Measurements from ENCODE around the gene ZNF853. TPM values are rescaled to one million over a fixed set of nuclear protein-coding genes. Genes with fewer than 3 reads are reported as not detected.

The ZNF853 gene
- total and polyA plus RNA-seq, 4 donors, result 4.6 to 12.2 (median 8.0) TPM

DNA sequence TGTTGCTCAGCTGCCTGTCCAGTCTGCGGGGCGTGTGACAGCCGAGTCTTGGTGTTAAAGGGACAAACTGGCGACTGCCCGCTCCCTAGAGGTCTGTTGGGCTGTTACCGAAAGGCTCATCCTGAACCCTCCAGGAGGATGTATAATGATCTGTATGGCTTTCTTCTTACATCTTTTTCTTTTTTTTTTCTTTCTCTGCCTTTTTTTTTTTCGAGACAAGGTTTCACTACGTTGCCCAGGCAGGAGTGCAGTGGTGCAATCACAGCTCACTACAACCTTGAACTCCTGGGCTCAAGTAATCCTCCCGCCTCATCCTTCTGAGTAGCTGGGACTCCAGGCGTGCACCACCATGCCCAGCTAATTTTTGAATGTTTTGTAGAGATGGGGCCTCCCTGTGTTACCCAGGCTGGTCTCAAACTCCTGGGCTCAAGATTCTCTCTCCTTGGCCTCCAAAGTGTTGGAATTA is 24.7 kb upstream of the ZNF853 start:
- DNase-seq (no peak), ATAC-seq (ENCODE audit: low FRiP score) (no peak)
- Histone ChIP-seq H3K27me3 (ENCODE audit: control insufficient read depth in 1 of 2, insufficient read depth in 2 of 2, low read length in 1 of 2) (no peaks in the 10 kb centered on the region), H3K27ac (ENCODE audit: low read depth in 1 of 2, low read length in 2 of 2) (peak overlapping the region; percentile 11 to 12), H3K36me3 (ENCODE audit: control insufficient read depth in 1 of 2, insufficient read depth in 2 of 2, low read length in 1 of 2) (peaks cover 0 to 1% of the 10 kb centered on the region in 2 donors), H3K4me3 (ENCODE audit: low read length in 2 of 2) (peak overlapping the region; percentile 43 to 94), H3K9me3 (ENCODE audit: control insufficient read depth, low read length) (no peaks in the 10 kb centered on the region), H3K4me1 (ENCODE audit: control insufficient read depth in 1 of 2, insufficient read depth in 2 of 2, low read length in 2 of 2) (no peaks in the 10 kb centered on the region)
- intact Hi-C loops (cut with DNase I), result no loop called here
- WGBS, 2 donors, result 6 to 9% methylated on average over 10 of the region's 10 CpGs

- peaks cover 0 to 10% of the 10 kb centered on the region in 2 donors for H3K36me3 ChIP-seq (ENCODE audit: control insufficient read depth in 1 of 2, insufficient read depth in 2 of 2, low read length in 1 of 2)
- no peak for ATAC-seq (ENCODE audit: low FRiP score)
Observed at GRCh38 chr7:6600093-6600492, 15.3 kb upstream of the ZNF853 start.

DNA sequence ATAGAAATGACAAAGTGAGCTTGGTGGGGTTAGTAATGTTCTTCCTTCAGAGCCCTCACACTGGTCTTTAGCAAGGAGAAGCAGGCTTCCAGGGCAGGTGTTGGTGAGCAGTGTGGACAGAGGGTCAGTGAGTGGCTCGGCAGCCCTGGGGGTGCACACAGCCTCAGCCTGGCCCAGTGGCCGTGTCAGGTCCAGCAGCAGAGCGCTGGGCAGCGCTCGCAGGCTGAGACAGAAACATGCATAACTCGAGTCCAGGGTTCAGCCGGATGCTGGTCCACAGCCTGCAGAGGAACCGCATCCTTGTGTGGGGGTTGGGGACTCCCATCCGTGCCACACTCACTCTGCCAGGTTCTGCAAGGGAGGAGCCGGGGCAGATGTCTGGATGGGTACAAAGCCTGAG is 11.0 kb upstream of the ZNF853 start:
- Histone ChIP-seq H3K4me3 (ENCODE audit: low read length in 2 of 2) (no peak overlapping the region), H3K4me1 (ENCODE audit: control insufficient read depth in 1 of 2, insufficient read depth in 2 of 2, low read length in 2 of 2) (no peaks in the 10 kb centered on the region), H3K27ac (ENCODE audit: low read depth in 1 of 2, low read length in 2 of 2) (no peak overlapping the region), H3K27me3 (ENCODE audit: control insufficient read depth in 1 of 2, insufficient read depth in 2 of 2, low read length in 1 of 2) (no peaks in the 10 kb centered on the region), H3K36me3 (ENCODE audit: control insufficient read depth in 1 of 2, insufficient read depth in 2 of 2, low read length in 1 of 2) (no peaks in the 10 kb centered on the region), H3K9me3 (ENCODE audit: control insufficient read depth, low read length) (no peaks in the 10 kb centered on the region)
- ATAC-seq (ENCODE audit: low FRiP score) (no peak), DNase-seq (no peak)
- 81 to 89% methylated on average over 10 of the region's 10 CpGs for WGBS, 2 donors
- intact Hi-C loops (cut with DNase I), result no loop called here

More at GRCh38 chr7:6600093-6600492, 15.3 kb upstream of the ZNF853 start:
- WGBS, 2 donors, result 92 to 93% methylated on average over 15 of the region's 15 CpGs
- no peaks in the 10 kb centered on the region for H3K4me1 ChIP-seq (ENCODE audit: control insufficient read depth in 1 of 2, insufficient read depth in 2 of 2, low read length in 2 of 2)
- no peaks in the 10 kb centered on the region for H3K9me3 ChIP-seq (ENCODE audit: control insufficient read depth, low read length)
- no peak overlapping the region for H3K4me3 ChIP-seq (ENCODE audit: low read length in 2 of 2)
- no peak overlapping the region for H3K27ac ChIP-seq (ENCODE audit: low read depth in 1 of 2, low read length in 2 of 2)
- intact Hi-C loops (cut with DNase I), result no loop called here
- DNase-seq, result no peak
- H3K27me3 ChIP-seq (ENCODE audit: control insufficient read depth in 1 of 2, insufficient read depth in 2 of 2, low read length in 1 of 2), result no peaks in the 10 kb centered on the region

- Histone ChIP-seq H3K27ac (ENCODE audit: low read depth in 1 of 2, low read length in 2 of 2) (no peak overlapping the region), H3K36me3 (ENCODE audit: control insufficient read depth in 1 of 2, insufficient read depth in 2 of 2, low read length in 1 of 2) (no peaks in the 10 kb centered on the region), H3K4me1 (ENCODE audit: control insufficient read depth in 1 of 2, insufficient read depth in 2 of 2, low read length in 2 of 2) (no peaks in the 10 kb centered on the region), H3K9me3 (ENCODE audit: control insufficient read depth, low read length) (no peaks in the 10 kb centered on the region), H3K4me3 (ENCODE audit: low read length in 2 of 2) (no peak overlapping the region), H3K27me3 (ENCODE audit: control insufficient read depth in 1 of 2, insufficient read depth in 2 of 2, low read length in 1 of 2) (no peaks in the 10 kb centered on the region)
- intact Hi-C loops (cut with DNase I), result no loop called here
- 90 to 92% methylated on average over 36 of the region's 36 CpGs for WGBS, 2 donors
- ATAC-seq (ENCODE audit: low FRiP score), result no peak
- DNase-seq, result no peak
Observed at GRCh38 chr7:6606866-6607583, 8.4 kb upstream of the ZNF853 start.

DNA sequence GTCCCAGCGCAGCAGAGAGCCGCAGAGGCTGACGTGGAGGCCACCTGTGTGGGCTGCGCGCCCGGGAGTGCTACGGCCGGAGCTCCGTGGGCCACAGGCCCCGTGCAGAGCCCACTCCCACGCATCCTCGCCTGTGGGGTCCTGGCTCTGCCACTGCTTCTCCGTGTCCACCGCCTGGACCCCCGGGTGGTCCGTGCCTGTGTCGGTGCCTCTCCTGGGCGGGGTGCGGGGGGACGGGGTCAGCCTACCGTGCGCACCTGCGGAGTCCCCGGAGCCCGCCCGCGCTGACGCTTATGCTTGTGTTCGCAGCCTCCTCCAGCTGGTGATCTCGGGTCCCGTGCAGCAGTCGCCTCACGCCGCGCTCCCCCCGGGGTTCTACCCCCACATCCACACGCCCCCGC is 7.8 kb upstream of the ZNF853 start:
- 92% methylated on average over 37 to 38 of the region's 38 CpGs for WGBS, 2 donors
- no peak overlapping the region for H3K4me3 ChIP-seq (ENCODE audit: low read length in 2 of 2)
- H3K27me3 ChIP-seq (ENCODE audit: control insufficient read depth in 1 of 2, insufficient read depth in 2 of 2, low read length in 1 of 2), result no peaks in the 10 kb centered on the region
- intact Hi-C loops (cut with DNase I), result no loop called here
- H3K9me3 ChIP-seq (ENCODE audit: control insufficient read depth, low read length), result no peaks in the 10 kb centered on the region
- H3K36me3 ChIP-seq (ENCODE audit: control insufficient read depth in 1 of 2, insufficient read depth in 2 of 2, low read length in 1 of 2), result no peaks in the 10 kb centered on the region
- no peaks in the 10 kb centered on the region for H3K4me1 ChIP-seq (ENCODE audit: control insufficient read depth in 1 of 2, insufficient read depth in 2 of 2, low read length in 2 of 2)
- no peak overlapping the region for H3K27ac ChIP-seq (ENCODE audit: low read depth in 1 of 2, low read length in 2 of 2)
- ATAC-seq (ENCODE audit: low FRiP score), result peak; percentile 20
- no peak for DNase-seq

DNA sequence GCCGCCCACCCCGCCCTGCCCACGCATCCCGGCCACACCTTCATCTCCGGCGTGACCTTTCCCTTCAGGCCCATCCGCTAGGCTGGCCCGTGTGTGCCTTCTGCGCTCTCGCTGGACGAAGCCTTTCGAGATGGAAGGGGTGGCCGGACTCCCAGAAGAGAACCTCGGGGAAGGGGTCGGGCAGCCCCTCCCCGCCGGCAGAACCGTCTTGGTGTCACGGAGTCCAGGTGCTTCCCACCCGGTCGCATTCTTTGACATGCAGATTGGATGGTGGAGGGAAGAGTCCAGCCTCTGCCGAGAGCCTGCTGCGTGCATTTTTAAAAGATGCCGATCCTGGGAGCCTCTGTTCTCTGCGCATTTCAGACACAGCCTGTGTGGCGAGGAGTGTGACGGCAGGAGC is 7.3 kb upstream of the ZNF853 start:
- Histone ChIP-seq H3K4me1 (ENCODE audit: control insufficient read depth in 1 of 2, insufficient read depth in 2 of 2, low read length in 2 of 2) (no peaks in the 10 kb centered on the region), H3K36me3 (ENCODE audit: control insufficient read depth in 1 of 2, insufficient read depth in 2 of 2, low read length in 1 of 2) (no peaks in the 10 kb centered on the region), H3K27me3 (ENCODE audit: control insufficient read depth in 1 of 2, insufficient read depth in 2 of 2, low read length in 1 of 2) (no peaks in the 10 kb centered on the region), H3K27ac (ENCODE audit: low read depth in 1 of 2, low read length in 2 of 2) (no peak overlapping the region), H3K4me3 (ENCODE audit: low read length in 2 of 2) (no peak overlapping the region), H3K9me3 (ENCODE audit: control insufficient read depth, low read length) (no peaks in the 10 kb centered on the region)
- intact Hi-C loops (cut with DNase I), result no loop called here
- 83 to 90% methylated on average over 26 to 27 of the region's 27 CpGs for WGBS, 2 donors
- no peak for ATAC-seq (ENCODE audit: low FRiP score)
- DNase-seq, result no peak

DNA sequence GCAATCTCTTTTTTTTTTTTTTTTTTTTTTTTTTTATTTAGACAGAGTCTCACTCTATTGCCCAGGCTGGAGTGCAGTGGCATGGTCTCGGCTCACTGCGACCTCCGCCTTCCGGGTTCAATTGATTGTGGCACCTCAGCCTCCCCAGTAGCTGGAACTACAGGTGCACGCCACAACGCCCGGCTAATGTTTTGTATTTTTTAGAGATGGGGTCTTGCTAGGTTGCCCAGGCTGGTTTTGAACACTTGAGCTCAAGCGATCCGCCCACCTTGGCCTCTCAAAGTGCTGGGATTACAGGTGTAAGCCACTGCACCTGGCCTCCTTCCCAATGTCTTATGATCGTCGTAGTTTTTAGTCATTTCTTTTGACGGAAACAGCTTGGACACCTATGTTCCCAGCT is 6.6 kb upstream of the ZNF853 start:
- WGBS, 2 donors, result 92 to 93% methylated on average over 12 of the region's 12 CpGs
- DNase-seq, result no peak
- intact Hi-C loops (cut with DNase I), result no loop called here

GRCh38 chr7:6612819-6613218 is 2.6 kb upstream of the ZNF853 start:
- ATAC-seq (ENCODE audit: low FRiP score) (no peak), DNase-seq (no peak)
- H3K27ac ChIP-seq (ENCODE audit: low read depth in 1 of 2, low read length in 2 of 2), result no peak overlapping the region
- WGBS, 2 donors, result 66 to 81% methylated on average over 6 to 7 of the region's 7 CpGs
- no peaks in the 10 kb centered on the region for H3K9me3 ChIP-seq (ENCODE audit: control insufficient read depth, low read length)
- H3K36me3 ChIP-seq (ENCODE audit: control insufficient read depth in 1 of 2, insufficient read depth in 2 of 2, low read length in 1 of 2), result no peaks in the 10 kb centered on the region
- H3K4me1 ChIP-seq (ENCODE audit: control insufficient read depth in 1 of 2, insufficient read depth in 2 of 2, low read length in 2 of 2), result no peaks in the 10 kb centered on the region
- no peak overlapping the region for H3K4me3 ChIP-seq (ENCODE audit: low read length in 2 of 2)
- intact Hi-C loops (cut with DNase I), result no loop called here
- H3K27me3 ChIP-seq (ENCODE audit: control insufficient read depth in 1 of 2, insufficient read depth in 2 of 2, low read length in 1 of 2), result no peaks in the 10 kb centered on the region

More for the DNA sequence above, 6.6 kb upstream of the ZNF853 start:
- no peak overlapping the region for H3K27ac ChIP-seq (ENCODE audit: low read depth in 1 of 2, low read length in 2 of 2)
- no peaks in the 10 kb centered on the region for H3K27me3 ChIP-seq (ENCODE audit: control insufficient read depth in 1 of 2, insufficient read depth in 2 of 2, low read length in 1 of 2)
- no peaks in the 10 kb centered on the region for H3K4me1 ChIP-seq (ENCODE audit: control insufficient read depth in 1 of 2, insufficient read depth in 2 of 2, low read length in 2 of 2)
- no peak for ATAC-seq (ENCODE audit: low FRiP score)
- no peaks in the 10 kb centered on the region for H3K9me3 ChIP-seq (ENCODE audit: control insufficient read depth, low read length)
- no peak overlapping the region for H3K4me3 ChIP-seq (ENCODE audit: low read length in 2 of 2)
- no peaks in the 10 kb centered on the region for H3K36me3 ChIP-seq (ENCODE audit: control insufficient read depth in 1 of 2, insufficient read depth in 2 of 2, low read length in 1 of 2)

DNA sequence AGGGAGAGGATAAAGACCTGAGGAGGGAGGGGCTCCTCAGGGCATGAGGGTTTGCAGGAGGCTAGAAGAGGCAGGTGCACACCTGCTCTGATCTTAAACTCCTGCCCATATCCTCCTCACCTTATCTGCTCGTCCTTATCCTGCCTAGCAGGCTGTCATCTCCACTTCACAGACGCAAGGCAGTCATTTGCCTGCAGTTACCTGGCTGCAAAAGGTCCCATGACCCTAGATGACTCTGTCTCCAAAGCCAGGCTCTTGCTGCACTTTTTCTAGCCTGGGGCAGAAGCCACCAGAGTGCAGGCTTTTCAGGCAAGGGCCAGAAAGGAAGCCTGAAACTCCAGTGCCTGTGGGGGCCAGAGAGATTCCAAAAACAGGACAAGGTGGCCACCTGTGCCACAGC is 1.7 kb upstream of the ZNF853 start:
- DNase-seq (no peak), ATAC-seq (ENCODE audit: low FRiP score) (no peak)
- Histone ChIP-seq H3K4me3 (ENCODE audit: low read length in 2 of 2) (no peak overlapping the region), H3K27me3 (ENCODE audit: control insufficient read depth in 1 of 2, insufficient read depth in 2 of 2, low read length in 1 of 2) (no peaks in the 10 kb centered on the region), H3K27ac (ENCODE audit: low read depth in 1 of 2, low read length in 2 of 2) (no peak overlapping the region), H3K9me3 (ENCODE audit: control insufficient read depth, low read length) (no peaks in the 10 kb centered on the region), H3K4me1 (ENCODE audit: control insufficient read depth in 1 of 2, insufficient read depth in 2 of 2, low read length in 2 of 2) (no peaks in the 10 kb centered on the region), H3K36me3 (ENCODE audit: control insufficient read depth in 1 of 2, insufficient read depth in 2 of 2, low read length in 1 of 2) (no peaks in the 10 kb centered on the region)
- intact Hi-C loops (cut with DNase I), result no loop called here
- 32 to 66% methylated on average over 2 of the region's 2 CpGs for WGBS, 2 donors
